Liver (tissue), 3 donors: Measurements from ENCODE around the gene GPR150.

Experiments used
- GABPA ChIP-seq, 2 donors: IDR thresholded peaks in 1 of 2; conservative IDR thresholded peaks in 1 of 2; 2 replicates each; pipeline ENCODE4 v1.6.1; 2016; ENCODE audit warnings: antibody characterized with exemption in 2 of 2, mild to moderate bottlenecking in 1 of 2, moderate library complexity in 1 of 2
- JUND ChIP-seq, 2 donors: IDR thresholded peaks; 2 replicates each; pipeline ENCODE4 v1.6.1; 2016; ENCODE audit warnings: antibody characterized with exemption in 2 of 2
- RXRA ChIP-seq, 2 donors: IDR thresholded peaks; 2 replicates each; pipeline ENCODE4 v1.6.1; 2017 to 2018; ENCODE audit warnings: antibody characterized with exemption in 2 of 2, mild to moderate bottlenecking in 1 of 2
- SP1 ChIP-seq: IDR thresholded peaks from 2 replicates; pipeline ENCODE4 v1.6.1; 2018; ENCODE audit warnings: antibody characterized with exemption, mild to moderate bottlenecking
- YY1 ChIP-seq: IDR thresholded peaks from 2 replicates; pipeline ENCODE4 v1.6.1; 2016; ENCODE audit warnings: antibody characterized with exemption, mild to moderate bottlenecking
- ZBTB33 ChIP-seq: IDR thresholded peaks from 2 replicates; pipeline ENCODE4 v1.6.1; 2016; ENCODE audit warnings: antibody characterized with exemption
- TF ChIP-seq, protein P1 (sequence below): fragments of 150-350 bp; IDR thresholded peaks from 2 replicates; pipeline ENCODE4 v1.5.1; 2017; ENCODE audit warnings: improper control_type of control experiment, low read depth, low read length; ENCODE audit not compliant: missing input control
- donor health status: healthy.
- donor health status: healthy.

GRCh38 chr5:95613514-95613913 lies 6.4 kb upstream of the GPR150 start:
- TF ChIP-seq, protein P1, sequence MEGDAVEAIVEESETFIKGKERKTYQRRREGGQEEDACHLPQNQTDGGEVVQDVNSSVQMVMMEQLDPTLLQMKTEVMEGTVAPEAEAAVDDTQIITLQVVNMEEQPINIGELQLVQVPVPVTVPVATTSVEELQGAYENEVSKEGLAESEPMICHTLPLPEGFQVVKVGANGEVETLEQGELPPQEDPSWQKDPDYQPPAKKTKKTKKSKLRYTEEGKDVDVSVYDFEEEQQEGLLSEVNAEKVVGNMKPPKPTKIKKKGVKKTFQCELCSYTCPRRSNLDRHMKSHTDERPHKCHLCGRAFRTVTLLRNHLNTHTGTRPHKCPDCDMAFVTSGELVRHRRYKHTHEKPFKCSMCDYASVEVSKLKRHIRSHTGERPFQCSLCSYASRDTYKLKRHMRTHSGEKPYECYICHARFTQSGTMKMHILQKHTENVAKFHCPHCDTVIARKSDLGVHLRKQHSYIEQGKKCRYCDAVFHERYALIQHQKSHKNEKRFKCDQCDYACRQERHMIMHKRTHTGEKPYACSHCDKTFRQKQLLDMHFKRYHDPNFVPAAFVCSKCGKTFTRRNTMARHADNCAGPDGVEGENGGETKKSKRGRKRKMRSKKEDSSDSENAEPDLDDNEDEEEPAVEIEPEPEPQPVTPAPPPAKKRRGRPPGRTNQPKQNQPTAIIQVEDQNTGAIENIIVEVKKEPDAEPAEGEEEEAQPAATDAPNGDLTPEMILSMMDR = no peak
- TF ChIP-seq SP1 (no peak), ZBTB33 (no peak), RXRA (IDR thresholded peaks at IDR 0.05) (no peak), YY1 (no peak), GABPA (IDR thresholded peaks at IDR 0.05 in 1 of 2, conservative IDR thresholded peaks at IDR 0.05 in 1 of 2) (no peak), JUND (IDR thresholded peaks at IDR 0.05) (no peak)
